GM21528 (cell line): ENCODE measurements around the gene SLC8A3.

Experiments
- ATAC-seq: cut with Tn5 transposase; IDR thresholded peaks from one replicate; pipeline ENCODE4 v1.9.1; 2021; ENCODE audit warnings: mild to moderate bottlenecking, moderate library complexity; ENCODE audit not compliant: unreplicated experiment, low FRiP score

Gene SLC8A3

GRCh38 chr14:70177081-70177800, 11.5 kb downstream of the SLC8A3 start:
- no peak for ATAC-seq

GRCh38 chr14:70173569-70173968, 15.2 kb downstream of the SLC8A3 start:
- ATAC-seq: no peak

GRCh38 chr14:70171726-70172125, 17.0 kb downstream of the SLC8A3 start:
- no peak for ATAC-seq

GRCh38 chr14:70170976-70171375, 17.8 kb downstream of the SLC8A3 start:
- ATAC-seq: no peak

- ATAC-seq: no peak
Observed at GRCh38 chr14:70168406-70168805, 20.3 kb downstream of the SLC8A3 start.

- no peak for ATAC-seq
Observed at GRCh38 chr14:70166530-70167203, 22.1 kb downstream of the SLC8A3 start.

- ATAC-seq: no peak
Observed at GRCh38 chr14:70162358-70162757, 26.4 kb downstream of the SLC8A3 start.

- ATAC-seq: no peak
Observed at GRCh38 chr14:70156592-70156991, 32.2 kb downstream of the SLC8A3 start.

- no peak for ATAC-seq
Observed at GRCh38 chr14:70152704-70153103, 36.0 kb downstream of the SLC8A3 start.

GRCh38 chr14:70152081-70152480, 36.7 kb downstream of the SLC8A3 start:
- ATAC-seq: no peak

GRCh38 chr14:70149596-70150165, 39.1 kb downstream of the SLC8A3 start:
- no peak for ATAC-seq

GRCh38 chr14:70148911-70149595, 39.7 kb downstream of the SLC8A3 start:
- ATAC-seq: no peak

GRCh38 chr14:70148351-70148750, 40.4 kb downstream of the SLC8A3 start:
- no peak for ATAC-seq

- ATAC-seq: no peak
Observed at GRCh38 chr14:70144046-70144445, 44.7 kb downstream of the SLC8A3 start.

GRCh38 chr14:70143306-70143705, 45.4 kb downstream of the SLC8A3 start:
- no peak for ATAC-seq

- ATAC-seq: no peak
Observed at GRCh38 chr14:70140614-70141013, 48.1 kb downstream of the SLC8A3 start.

- ATAC-seq: no peak
Observed at GRCh38 chr14:70139384-70139783, 49.4 kb downstream of the SLC8A3 start.

GRCh38 chr14:70137788-70138187, 51.0 kb downstream of the SLC8A3 start:
- ATAC-seq: no peak

- ATAC-seq: no peak
Observed at GRCh38 chr14:70133461-70133860, 55.3 kb downstream of the SLC8A3 start.

GRCh38 chr14:70130482-70130881, 58.3 kb downstream of the SLC8A3 start:
- no peak for ATAC-seq

- no peak for ATAC-seq
Observed at GRCh38 chr14:70127186-70127585, 61.6 kb downstream of the SLC8A3 start.
